CD4-positive, alpha-beta T cell treated with Interleukin-15 for 4 hours (primary cell): ENCODE results near the gene HCN1.
"Not testable (repeated sequence)": the region's sequence is repeated elsewhere in the genome, so short reads cannot be mapped to it uniquely, and the experiment has no call there.

Experiments
- DNase-seq: peaks from one replicate; pipeline ENCODE4 v3.0.0-alpha.2; 2020; ENCODE audit warnings: low spot score

The HCN1 gene

DNA sequence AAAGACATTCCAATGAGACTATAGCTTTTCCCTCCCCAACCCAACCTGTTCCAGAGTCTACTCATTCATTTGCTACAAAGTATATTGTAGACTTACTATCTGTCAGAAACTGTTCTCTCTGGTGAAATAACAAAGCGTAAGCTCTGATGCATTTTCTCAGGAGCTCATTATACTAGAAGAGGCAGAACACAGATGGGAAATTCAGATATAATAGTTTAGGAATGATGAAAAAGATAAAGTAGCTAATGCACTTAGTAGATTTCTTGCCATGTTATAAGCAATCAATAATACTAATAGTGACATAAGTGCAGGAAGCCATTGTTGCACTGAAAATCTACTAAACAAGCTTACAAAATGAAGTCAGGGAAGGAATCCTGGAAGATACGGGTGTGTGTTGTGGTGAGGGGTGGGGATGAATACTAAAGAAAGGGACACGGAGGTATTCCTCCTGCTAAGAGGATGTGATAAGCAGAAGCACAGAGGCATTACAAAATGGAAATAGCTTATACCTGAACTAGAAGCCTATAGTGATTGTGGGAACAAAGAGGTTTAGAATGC lies 78.2 kb downstream of the HCN1 start:
- DNase-seq, result no peak

DNA sequence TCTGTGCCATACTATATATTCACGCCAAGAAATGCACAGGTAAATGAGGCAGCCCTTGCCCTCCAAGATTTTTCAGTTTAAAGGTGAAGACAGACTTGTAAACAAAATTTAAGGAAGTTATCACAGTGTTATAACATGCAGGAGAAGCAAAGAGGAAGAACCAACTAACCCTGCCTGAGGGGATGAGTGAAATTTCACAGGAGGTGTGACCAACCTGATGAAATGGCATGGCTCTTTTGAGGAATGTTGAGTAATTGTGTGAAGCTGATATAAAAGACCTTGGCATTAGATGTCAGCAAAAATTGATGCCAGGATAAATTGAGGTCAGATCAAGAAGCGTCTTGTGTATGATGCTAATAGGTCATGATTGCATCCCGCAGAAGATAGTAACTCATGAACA lies 86.5 kb downstream of the HCN1 start:
- DNase-seq, result no peak

- DNase-seq, result no peak
Observed at GRCh38 chr5:45604092-45604491, 92.1 kb downstream of the HCN1 start.

- no peak for DNase-seq
Observed at GRCh38 chr5:45601424-45601823, 94.8 kb downstream of the HCN1 start.

- no peak for DNase-seq
Observed at GRCh38 chr5:45596320-45596719, 99.9 kb downstream of the HCN1 start.

GRCh38 chr5:45586001-45586400 lies 110.2 kb downstream of the HCN1 start:
- DNase-seq, result not testable (repeated sequence)

- no peak for DNase-seq
Observed at GRCh38 chr5:45578270-45578669, 117.9 kb downstream of the HCN1 start.

GRCh38 chr5:45568813-45569212 lies 127.4 kb downstream of the HCN1 start:
- DNase-seq, result no peak

DNA sequence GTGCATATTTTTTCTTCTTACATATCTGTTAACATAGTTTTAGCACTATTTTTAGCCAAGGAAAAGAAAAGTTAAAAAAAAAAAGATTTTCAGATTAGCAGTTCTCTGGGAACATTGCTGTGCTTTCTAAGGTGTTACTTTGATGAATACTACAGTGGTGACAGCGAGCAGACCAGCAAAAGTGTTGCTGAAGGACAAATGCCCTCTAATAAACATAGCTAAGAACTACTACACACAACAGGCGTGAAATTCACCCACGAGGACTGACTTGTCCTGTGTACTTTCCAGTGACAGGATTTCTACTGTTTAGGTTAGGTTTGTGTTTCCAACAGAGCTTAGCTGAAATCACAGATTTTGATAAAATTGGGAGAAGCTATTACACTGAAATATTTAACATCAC lies 153.8 kb downstream of the HCN1 start:
- DNase-seq, result no peak

DNA sequence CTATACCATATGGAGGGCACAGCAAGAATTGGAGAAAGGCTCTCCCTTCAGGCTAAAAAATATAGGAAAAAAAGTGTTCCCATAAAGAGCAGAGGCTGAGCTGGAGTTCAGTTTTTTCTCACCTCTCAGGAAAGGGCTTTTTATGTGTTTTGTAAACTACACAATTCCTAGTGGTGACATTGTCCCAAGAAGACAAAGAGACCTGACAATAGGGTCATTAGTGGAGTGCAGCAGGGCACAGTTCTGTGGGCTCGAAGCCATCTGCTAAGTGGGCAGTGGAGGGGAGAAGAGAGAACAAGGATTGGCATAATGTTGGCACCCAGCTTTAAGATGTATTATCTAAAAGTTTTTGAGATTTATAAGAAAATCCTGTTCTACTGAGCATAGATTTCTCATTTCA lies 162.5 kb downstream of the HCN1 start:
- DNase-seq, result no peak

GRCh38 chr5:45532826-45533624 lies 163.2 kb downstream of the HCN1 start:
- DNase-seq, result no peak

GRCh38 chr5:45521067-45521466 lies 175.1 kb downstream of the HCN1 start:
- DNase-seq, result no peak

DNA sequence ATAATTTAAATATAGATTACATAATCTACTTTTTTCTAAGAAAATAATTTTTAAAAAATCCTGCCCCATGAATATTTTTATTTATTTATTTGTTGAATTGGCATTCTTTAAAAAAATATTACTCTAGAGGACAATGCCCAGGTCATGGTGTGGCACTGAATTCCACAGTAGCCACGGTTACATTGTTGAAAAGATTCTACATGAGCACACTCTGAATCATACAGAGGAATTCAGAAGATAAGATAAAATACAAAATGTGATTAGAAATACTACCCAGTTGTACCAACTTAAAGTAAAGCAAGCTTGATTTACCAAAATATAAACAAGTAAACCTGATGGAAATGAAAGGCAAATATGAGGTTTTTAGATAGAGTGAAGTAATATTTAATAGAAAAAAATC lies 183.7 kb downstream of the HCN1 start:
- DNase-seq, result no peak

GRCh38 chr5:45509371-45509770 lies 186.8 kb downstream of the HCN1 start:
- DNase-seq, result no peak

DNA sequence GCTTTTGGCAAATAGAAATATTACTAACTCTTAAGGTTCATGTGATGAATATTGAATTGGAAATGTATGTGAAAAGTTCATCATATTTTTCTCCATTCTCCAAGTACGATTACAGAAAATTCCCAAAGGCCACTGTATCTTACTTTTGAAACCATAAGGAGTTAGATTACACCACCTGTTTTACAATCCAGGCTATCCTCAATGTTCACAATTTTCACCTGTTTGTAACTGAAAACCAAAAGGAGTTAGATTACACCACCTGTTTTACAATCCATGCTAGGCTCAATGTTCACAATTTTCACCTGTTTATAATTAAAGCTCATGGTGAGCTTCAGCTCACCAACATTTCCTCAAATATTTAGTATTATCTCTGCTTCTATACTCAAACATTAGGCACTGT lies 188.0 kb downstream of the HCN1 start:
- DNase-seq, result no peak

GRCh38 chr5:45507178-45507577 lies 189.0 kb downstream of the HCN1 start:
- no peak for DNase-seq

GRCh38 chr5:45499006-45499405 lies 197.2 kb downstream of the HCN1 start:
- not testable (repeated sequence) for DNase-seq

GRCh38 chr5:45491368-45491767 lies 204.8 kb downstream of the HCN1 start:
- no peak for DNase-seq

DNA sequence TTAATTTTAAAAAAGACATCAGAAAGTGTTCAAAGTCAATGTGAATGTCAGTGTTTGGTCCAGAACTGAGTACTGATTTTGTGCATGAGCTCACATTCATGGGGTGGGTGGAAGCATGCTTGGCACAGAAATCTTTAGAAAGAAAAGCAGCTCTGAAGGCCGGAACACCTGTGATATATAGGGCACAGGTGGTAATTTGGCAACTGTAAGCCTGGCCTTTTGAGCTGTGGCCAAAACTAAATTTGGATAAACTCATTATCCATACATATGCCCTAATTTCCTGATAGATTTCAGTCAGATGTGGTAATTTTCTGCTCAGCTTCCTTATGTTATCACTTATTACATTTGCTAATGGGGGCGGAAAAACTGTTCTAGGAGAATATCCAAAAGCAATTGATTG lies 211.4 kb downstream of the HCN1 start:
- no peak for DNase-seq

DNA sequence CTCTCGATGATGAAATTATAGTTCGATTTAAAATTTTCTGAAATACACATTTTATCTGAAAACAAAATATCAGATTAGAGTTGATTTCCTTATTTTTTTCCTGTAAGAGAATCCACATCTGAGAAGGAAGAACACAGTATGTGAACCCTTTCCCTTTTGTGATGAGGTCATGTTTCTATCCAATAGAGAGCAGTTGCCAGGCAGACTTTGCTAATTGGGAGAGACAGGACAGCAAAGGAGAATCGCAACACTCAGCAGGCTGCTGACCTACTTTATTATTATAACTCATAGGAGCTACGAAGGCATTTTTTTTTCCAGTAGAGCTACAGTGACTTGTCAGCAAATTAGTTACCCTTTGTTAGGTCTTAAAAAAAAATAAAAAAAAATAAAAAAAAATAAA lies 242.1 kb downstream of the HCN1 start:
- DNase-seq, result no peak

- DNase-seq, result not testable (repeated sequence)
Observed at GRCh38 chr5:45444856-45445255, 251.3 kb downstream of the HCN1 start.

DNA sequence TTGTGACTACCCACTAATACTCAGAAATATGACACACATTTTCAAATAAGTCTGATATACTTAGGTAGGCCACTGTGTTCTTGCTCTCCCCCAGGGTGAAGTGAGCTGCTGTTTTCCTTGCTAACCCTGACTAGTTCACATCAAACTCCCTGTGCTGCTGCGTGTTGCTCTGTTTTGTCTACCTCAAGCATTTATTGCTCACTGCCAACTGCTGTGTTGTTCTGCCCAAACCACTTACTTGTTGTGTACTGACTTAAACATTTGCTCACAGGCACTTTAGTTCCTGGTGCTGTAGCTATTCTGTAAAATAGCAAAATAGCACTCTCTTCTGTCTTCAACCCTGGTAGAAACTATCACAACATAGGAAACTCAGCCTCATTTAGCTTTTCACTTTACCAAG lies 255.7 kb downstream of the HCN1 start:
- no peak for DNase-seq

DNA sequence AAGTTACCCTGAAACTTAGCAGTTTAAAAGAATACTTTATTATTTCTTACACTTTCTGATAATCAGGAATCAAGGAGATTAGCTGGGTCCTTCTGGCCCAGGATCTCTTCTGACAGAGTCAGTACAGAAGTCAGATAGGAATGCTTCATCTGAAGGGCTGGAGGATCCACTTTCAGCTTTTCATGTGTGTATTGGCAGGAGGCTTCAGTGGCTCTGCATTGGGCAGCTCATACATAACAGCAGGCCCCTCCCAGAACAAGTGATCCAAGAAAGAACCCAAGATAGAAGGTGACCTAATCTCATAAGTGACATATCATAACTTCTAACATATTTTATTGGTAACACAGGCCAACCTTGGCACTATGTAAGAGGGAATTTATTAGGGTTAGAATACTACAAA lies 258.4 kb downstream of the HCN1 start:
- DNase-seq, result no peak
